Activated naive CD4-positive, alpha-beta T cell treated with anti-CD3 and anti-CD28 coated beads, Interleukin-2, amount 50 U/mL, for 24 hours (primary cell): ENCODE measurements around the gene AJAP1.
"Not testable (repeated sequence)": the region's sequence is repeated elsewhere in the genome, so short reads cannot be mapped to it uniquely, and the experiment has no call there.

Experiments used
- H3K27ac Mint-ChIP-seq: one replicate; pipeline ENCODE4 v1.8.0; 2021; ENCODE audit warnings: mild to moderate bottlenecking, mixed read lengths
- H3K27me3 Mint-ChIP-seq: one replicate; pipeline ENCODE4 v1.8.0; 2021; ENCODE audit warnings: mixed read lengths
- H3K36me3 Mint-ChIP-seq: one replicate; pipeline ENCODE4 v1.8.0; 2021; ENCODE audit warnings: mixed read lengths
- H3K4me1 Mint-ChIP-seq: one replicate; pipeline ENCODE4 v1.8.0; 2021; ENCODE audit warnings: mixed read lengths
- H3K4me3 Mint-ChIP-seq: one replicate; pipeline ENCODE4 v1.8.0; 2021; ENCODE audit warnings: mild to moderate bottlenecking, mixed read lengths
- H3K9me3 Mint-ChIP-seq: one replicate; pipeline ENCODE4 v1.8.0; 2021; ENCODE audit warnings: mixed read lengths

Gene AJAP1, protein sequence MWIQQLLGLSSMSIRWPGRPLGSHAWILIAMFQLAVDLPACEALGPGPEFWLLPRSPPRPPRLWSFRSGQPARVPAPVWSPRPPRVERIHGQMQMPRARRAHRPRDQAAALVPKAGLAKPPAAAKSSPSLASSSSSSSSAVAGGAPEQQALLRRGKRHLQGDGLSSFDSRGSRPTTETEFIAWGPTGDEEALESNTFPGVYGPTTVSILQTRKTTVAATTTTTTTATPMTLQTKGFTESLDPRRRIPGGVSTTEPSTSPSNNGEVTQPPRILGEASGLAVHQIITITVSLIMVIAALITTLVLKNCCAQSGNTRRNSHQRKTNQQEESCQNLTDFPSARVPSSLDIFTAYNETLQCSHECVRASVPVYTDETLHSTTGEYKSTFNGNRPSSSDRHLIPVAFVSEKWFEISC

DNA sequence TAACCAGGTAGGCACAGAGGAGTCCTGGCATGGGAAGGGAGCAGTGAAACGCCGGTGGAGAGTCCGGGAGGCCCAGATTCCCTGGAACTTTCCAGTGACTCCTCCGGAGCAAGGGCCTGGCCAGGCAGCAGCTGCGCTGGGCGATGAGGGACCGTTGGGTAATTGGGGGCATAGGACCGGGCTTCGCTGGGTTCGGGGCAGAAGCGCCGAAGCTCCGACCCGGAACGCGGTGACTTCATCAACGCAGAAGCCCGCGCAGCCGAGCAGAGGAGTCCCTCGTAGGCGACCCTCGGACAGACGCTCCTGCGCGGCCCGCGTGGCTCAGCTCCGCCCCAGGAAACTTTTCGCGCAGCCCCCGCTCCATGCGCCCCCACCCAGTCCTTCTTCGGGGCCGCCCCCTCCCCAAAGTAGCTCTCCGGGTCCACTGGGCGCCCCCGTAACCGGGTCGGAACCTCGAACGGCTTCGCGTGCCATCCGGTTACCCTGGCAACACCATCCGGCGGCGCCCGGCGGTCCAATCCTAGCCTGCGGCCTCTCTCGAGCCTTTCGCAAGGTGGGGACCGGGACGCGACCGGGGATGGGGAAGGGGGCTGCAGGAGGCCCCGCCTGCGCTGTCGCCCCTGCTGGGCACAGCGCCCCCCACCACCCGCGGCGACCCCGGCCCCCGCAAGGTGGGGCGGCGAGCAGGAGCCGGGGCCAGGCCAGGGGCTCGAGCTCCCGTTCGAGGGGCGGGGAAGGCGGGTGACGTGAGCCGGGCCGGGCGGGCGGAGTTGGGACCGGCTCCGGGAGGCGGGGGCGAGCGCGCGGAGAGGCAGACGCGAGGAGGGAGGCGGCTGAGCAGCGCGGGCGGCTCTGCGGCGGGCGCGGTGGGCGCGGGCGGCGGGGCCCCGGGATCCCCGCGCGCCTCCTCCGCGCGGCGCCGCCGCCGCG, at the start of gene AJAP1:
Gene AJAP1, plus strand, starts transcription at position 814 of the 930 bp plus-strand sequence. CDS start 817 bp downstream, outside the sequence.
- H3K9me3 Mint-ChIP-seq = no peaks in the 10 kb centered on the region
- H3K27ac Mint-ChIP-seq = no peak within 1 kb of the TSS

DNA sequence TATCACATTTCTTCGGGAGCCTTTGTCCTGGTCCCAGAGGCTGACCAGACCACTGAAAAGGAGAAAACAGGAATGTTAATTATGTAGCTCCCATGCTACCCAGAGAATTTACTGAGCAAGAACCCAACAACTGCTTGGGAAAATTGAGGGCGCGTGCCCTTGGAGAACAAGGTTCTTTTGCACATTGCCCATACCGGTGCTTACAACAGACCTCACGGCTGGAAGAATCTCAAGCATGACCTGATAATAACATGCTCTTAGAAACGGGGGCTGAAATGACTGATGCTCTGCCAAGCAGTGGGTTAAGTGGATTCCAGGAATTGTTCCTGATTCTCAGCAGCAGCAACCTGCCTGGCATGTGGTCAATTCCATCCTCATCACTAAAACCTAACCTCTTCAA, 49.3 kb upstream of the AJAP1 start:
- Mint-ChIP-seq H3K4me3 (no peak overlapping the region), H3K36me3 (no peaks in the 10 kb centered on the region), H3K27me3 (peaks cover 13% of the 10 kb centered on the region), H3K27ac (no peak overlapping the region), H3K9me3 (no peaks in the 10 kb centered on the region), H3K4me1 (no peaks in the 10 kb centered on the region)

More for the DNA sequence above, at the start of gene AJAP1:
- H3K4me3 Mint-ChIP-seq = no peak within 1 kb of the TSS
- H3K27me3 Mint-ChIP-seq = peaks cover 21% of the 10 kb centered on the region
- no peaks in the 10 kb centered on the region for H3K36me3 Mint-ChIP-seq
- H3K4me1 Mint-ChIP-seq = peaks cover 7% of the 10 kb centered on the region

DNA sequence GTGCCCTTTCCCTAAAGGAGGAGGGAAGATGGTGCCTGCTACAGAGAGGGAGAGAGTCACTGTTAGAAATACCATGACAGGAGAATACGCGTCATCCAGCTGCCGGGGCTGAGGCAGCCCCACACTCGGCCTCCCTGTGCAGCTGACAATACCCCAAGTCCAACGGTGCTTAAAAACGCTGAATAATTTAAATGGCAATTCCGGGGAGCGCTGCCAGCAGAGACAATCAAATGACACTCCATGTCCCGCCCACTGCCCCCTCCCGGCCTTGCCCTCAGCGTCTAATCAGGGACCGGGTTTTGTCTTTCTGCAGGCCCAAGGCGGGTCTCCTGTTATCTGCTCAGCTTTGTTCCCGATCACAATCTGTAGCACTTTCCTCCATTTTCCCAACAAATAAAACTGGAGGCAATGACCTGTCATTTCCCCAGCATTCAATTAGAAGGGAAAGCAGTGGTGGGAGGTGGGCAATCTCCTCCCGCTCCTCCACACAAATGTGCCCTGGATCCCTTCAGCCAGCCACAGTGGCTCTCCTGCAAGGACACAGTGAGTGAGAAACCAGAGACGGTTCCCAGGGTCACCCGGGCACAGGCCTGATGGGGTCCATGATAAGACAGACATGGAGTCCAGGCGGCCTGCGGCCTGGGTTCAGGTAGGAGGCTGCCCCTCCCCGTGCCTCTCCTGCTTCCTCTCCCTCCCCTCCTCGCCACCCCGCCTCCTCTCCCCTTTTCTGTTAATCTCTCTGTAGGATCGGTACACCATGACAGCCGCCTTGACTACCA, 42.7 kb upstream of the AJAP1 start:
- no peaks in the 10 kb centered on the region for H3K4me1 Mint-ChIP-seq
- no peaks in the 10 kb centered on the region for H3K9me3 Mint-ChIP-seq
- no peaks in the 10 kb centered on the region for H3K36me3 Mint-ChIP-seq
- H3K27ac Mint-ChIP-seq = no peak overlapping the region
- H3K4me3 Mint-ChIP-seq = no peak overlapping the region
- peaks cover 9% of the 10 kb centered on the region for H3K27me3 Mint-ChIP-seq

DNA sequence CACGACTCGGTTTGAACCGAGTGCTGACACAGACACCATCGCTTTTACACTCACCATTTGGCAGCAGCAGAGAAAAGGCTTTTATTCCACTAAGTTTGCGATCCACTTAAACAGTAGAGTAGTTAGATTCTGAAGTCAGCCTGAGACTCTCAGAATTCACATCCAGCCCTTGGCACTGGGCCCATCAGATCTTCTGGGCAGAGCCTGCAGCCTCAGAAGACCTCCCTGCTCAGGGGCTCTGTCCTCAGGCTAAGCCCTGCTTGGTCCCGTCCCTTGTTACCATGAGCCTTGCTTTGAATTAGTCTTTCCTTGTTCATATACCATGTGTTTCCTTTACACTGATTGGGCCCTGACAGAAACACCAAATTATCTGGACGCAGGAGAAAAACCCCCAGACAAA, 41.4 kb upstream of the AJAP1 start:
- Mint-ChIP-seq H3K9me3 (no peaks in the 10 kb centered on the region), H3K36me3 (no peaks in the 10 kb centered on the region), H3K4me1 (no peaks in the 10 kb centered on the region), H3K27me3 (peaks cover 6% of the 10 kb centered on the region), H3K27ac (no peak overlapping the region), H3K4me3 (no peak overlapping the region)

DNA sequence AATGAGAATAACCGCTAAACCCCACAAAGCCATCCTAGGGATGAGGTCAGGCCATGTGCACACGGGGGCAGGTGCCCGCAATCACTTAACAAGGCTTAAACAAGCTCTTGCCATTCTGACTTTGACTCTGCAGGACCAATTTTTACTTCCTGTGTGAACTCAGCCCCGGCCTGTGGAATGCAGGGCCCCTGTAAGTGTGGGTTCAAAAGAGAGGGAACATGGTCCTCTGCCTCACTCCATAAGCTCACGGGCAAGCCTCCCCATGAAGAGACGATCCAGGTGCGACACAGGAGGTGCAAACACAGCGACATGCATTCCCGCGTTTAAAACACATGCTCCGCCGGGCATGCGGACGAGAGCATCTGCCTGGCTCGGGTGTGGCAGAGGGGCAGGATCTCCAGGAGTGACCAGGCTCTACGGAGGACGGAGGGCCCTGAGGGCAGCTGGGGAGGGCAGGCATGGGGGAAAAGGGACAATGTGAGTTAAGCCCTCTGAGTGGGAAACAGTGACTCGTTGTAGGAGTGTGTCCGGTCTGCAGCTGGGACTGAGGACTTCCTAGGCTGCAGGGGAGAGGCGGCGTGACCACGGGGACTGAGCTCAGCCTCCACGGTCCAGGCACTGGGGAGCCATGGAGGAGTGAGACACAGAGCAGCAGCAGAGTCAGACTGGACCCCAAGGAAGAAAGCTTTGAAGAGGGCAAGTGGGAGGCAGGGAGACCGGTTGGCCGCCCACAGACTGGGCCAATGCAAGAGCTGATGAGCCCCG, 40.6 kb upstream of the AJAP1 start:
- Mint-ChIP-seq H3K27me3 (peaks cover 2% of the 10 kb centered on the region), H3K9me3 (no peaks in the 10 kb centered on the region), H3K36me3 (no peaks in the 10 kb centered on the region)

DNA sequence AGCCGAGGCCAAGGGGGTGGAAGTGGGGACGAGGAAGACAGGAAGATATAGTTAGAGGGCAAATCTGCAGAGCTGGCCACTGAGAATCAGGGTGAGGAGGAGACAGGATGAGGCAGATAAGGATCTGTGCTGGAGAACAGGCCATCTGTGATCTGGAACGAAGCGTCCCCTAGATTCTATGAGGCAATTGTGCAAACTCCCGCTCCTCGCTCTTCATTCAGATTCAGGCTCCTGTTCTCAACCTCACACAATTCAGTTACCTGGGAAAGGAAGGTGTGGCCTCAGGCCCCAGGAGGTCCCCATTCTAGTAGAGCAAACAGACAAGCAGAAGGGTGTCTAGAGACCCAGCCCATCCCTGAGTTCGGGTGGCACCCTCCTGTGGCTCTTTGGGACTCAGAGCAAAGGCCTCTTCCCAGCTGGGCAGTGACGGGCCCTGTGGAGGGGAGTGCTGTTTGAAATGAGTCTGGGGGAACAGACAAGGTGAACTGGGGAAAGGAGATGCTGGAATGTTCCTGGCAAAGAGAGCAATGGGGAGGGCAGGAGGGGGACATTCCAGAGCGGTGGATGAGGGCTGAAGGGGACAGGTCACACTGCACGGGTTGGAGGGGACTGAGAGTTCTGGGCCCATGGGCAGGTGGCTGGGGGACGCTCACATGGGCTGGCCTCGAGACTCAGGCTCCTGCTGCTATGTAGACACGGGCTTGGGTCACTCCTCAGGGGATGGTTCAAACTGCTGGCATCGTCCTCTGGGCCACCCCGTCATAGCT, 39.9 kb upstream of the AJAP1 start:
- no peak overlapping the region for H3K27ac Mint-ChIP-seq
- no peaks in the 10 kb centered on the region for H3K36me3 Mint-ChIP-seq
- no peaks in the 10 kb centered on the region for H3K9me3 Mint-ChIP-seq
- no peaks in the 10 kb centered on the region for H3K4me1 Mint-ChIP-seq
- H3K27me3 Mint-ChIP-seq = peaks cover 2% of the 10 kb centered on the region
- no peak overlapping the region for H3K4me3 Mint-ChIP-seq

More for the DNA sequence above, 40.6 kb upstream of the AJAP1 start:
- no peaks in the 10 kb centered on the region for H3K4me1 Mint-ChIP-seq
- H3K4me3 Mint-ChIP-seq = no peak overlapping the region
- H3K27ac Mint-ChIP-seq = no peak overlapping the region

DNA sequence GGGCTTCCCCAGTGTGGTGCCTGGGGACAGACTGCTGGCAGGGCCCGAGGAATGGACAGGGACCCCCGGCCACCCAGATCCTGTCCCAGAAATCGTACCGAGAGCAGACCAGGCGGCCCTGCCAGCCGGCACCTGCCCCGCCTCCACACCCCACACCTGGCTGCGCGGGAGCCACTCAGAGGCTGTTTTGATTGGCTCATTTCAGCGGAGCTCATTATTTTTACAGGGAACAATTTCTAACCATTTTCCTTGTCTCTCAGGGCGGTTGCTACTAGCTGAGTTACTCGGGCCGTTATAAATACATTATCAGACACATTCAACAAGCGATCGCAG, 39.3 kb upstream of the AJAP1 start:
- peaks cover 2% of the 10 kb centered on the region for H3K27me3 Mint-ChIP-seq
- H3K27ac Mint-ChIP-seq = no peak overlapping the region
- H3K4me1 Mint-ChIP-seq = no peaks in the 10 kb centered on the region
- H3K36me3 Mint-ChIP-seq = no peaks in the 10 kb centered on the region
- no peaks in the 10 kb centered on the region for H3K9me3 Mint-ChIP-seq
- H3K4me3 Mint-ChIP-seq = no peak overlapping the region

DNA sequence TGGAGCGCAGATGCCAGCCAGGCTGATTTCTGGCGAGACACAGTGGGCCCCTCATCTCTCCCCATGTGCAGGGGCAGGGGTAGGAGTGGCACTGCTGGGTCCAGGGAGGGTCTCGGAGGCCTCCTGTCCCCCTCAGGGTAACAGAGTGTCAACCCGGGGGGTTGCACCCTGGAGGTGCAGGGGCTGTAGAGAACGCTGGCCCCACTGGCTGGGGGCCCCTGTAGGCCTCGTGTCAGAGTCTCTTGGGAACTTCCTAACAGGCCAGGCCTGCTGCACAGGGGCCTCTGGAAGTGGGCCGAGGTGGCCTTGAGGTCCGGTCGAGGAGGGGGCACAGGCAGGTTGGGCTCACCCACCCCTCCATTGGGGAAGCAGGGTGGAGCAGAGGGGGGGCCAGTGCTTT, 38.9 kb upstream of the AJAP1 start:
- no peaks in the 10 kb centered on the region for H3K9me3 Mint-ChIP-seq
- H3K4me1 Mint-ChIP-seq = no peaks in the 10 kb centered on the region
- H3K27me3 Mint-ChIP-seq = peaks cover 2% of the 10 kb centered on the region
- no peaks in the 10 kb centered on the region for H3K36me3 Mint-ChIP-seq
- no peak overlapping the region for H3K27ac Mint-ChIP-seq
- H3K4me3 Mint-ChIP-seq = no peak overlapping the region

DNA sequence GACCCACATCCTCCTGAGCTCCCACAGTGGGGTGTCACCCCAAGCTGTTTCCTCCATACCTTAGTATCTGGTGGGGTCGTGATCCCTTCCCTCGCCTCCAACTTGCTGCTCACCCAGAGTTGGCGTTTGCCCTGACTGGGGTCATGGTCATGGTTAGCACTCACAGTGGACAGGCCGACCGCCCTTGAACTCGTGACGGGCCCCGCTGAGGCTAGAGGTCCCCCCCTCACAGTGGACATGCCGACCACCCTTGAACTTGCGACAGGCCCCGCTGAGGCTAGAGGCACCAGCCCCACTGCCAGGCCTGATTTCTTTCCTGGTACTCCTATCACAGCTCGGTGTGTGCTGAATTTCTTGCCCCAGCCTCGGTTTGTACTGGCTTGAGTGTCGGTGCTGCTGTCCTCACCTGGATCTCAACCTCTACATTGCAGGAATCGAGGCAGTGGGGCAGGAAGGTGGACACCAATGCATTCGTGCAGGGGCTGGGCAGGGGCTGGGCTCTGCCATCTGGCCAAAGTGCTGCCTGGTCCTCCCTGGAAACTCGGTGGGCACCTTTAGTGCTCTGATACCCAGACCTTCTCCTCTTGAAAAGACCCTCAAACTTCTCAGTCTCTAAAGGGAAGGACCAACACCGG, 37.5 kb upstream of the AJAP1 start:
- Mint-ChIP-seq H3K4me1 (no peaks in the 10 kb centered on the region), H3K27me3 (no peaks in the 10 kb centered on the region), H3K9me3 (no peaks in the 10 kb centered on the region), H3K4me3 (no peak overlapping the region), H3K36me3 (no peaks in the 10 kb centered on the region), H3K27ac (no peak overlapping the region)

DNA sequence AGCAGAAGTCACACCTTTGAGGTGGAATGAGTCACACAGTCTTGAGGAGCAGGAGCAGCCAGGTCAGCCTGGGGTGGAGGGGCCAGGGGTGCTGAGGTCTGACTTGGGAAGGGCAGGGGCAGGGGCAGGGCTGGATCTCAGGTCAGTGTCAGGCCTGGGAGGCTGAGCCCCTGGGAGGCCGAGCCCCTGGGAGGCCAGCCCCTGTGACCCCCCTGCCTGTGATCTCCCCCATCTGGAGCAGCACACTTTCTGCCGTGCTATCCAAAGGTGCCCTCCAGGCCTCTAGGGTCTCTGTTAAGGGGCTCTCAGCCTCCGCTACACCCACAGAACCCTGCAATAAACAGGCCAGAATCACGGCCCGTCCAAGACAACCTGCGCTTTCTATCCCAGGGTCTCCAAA, 36.9 kb upstream of the AJAP1 start:
- H3K36me3 Mint-ChIP-seq = no peaks in the 10 kb centered on the region
- no peak overlapping the region for H3K27ac Mint-ChIP-seq
- H3K4me3 Mint-ChIP-seq = no peak overlapping the region
- H3K4me1 Mint-ChIP-seq = no peaks in the 10 kb centered on the region
- no peaks in the 10 kb centered on the region for H3K9me3 Mint-ChIP-seq
- H3K27me3 Mint-ChIP-seq = no peaks in the 10 kb centered on the region

DNA sequence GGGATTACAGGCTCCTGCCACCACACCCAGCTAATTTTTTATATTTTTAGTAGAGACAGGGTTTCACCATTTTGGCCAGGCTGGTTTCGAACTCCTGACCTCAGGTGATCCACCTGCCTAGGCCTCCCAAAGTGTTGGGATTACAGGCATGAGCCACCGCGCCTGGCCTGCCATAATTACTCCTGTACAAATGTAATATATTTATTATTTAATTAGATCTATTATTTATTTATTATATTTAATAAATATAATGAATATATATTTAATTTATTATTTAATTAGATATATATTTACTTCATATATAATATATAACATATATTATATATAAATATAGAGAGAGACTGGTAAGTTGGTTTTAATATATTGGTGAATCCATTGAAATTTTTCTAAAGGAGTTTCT, 35.6 kb upstream of the AJAP1 start:
- not testable (repeated sequence) for H3K4me3 Mint-ChIP-seq, H3K9me3 Mint-ChIP-seq, H3K27ac Mint-ChIP-seq, H3K36me3 Mint-ChIP-seq, H3K27me3 Mint-ChIP-seq, H3K4me1 Mint-ChIP-seq

DNA sequence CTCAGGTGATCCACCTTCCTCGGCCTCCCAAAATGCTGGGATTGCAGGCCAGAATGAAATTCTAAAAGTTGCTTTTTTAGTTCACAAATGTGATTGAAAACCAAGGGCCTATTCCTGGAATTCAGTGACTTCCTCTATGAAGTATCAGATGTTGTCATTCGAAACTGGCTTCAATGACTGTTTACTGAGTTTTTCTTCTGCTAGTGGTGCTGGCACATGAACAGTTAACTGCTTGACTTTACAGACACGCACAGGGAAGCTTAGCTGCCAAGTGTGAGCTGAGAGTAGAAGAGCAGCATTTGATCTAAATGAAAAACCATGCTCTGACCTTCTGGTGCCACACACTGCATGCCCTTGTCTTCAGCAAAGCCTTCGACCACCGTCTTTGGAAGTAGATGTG, 32.8 kb upstream of the AJAP1 start:
- no peaks in the 10 kb centered on the region for H3K9me3 Mint-ChIP-seq
- no peaks in the 10 kb centered on the region for H3K27me3 Mint-ChIP-seq
- H3K4me1 Mint-ChIP-seq = no peaks in the 10 kb centered on the region
- no peak overlapping the region for H3K27ac Mint-ChIP-seq
- H3K4me3 Mint-ChIP-seq = no peak overlapping the region
- H3K36me3 Mint-ChIP-seq = no peaks in the 10 kb centered on the region

DNA sequence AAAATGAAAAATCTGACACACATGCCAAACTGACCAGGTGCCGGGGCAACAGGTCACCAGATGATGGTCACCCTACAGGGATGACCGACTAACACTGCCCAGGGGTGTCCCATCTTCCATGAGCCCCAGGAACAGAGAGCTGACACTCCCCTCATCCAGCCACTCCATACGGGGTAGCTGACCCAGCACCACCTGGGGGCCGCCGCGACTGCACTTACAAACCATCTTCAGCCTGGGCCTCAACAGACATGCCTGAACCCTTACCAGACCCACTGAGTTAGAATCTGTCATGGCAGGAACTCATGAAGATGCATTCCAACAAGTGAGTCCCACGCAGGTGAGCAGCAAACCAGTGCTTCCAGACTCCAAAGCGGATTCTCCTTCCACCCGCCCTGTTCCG, 31.6 kb upstream of the AJAP1 start:
- H3K4me1 Mint-ChIP-seq = no peaks in the 10 kb centered on the region
- no peaks in the 10 kb centered on the region for H3K9me3 Mint-ChIP-seq
- no peaks in the 10 kb centered on the region for H3K27me3 Mint-ChIP-seq
- no peak overlapping the region for H3K4me3 Mint-ChIP-seq
- H3K36me3 Mint-ChIP-seq = no peaks in the 10 kb centered on the region
- no peak overlapping the region for H3K27ac Mint-ChIP-seq

DNA sequence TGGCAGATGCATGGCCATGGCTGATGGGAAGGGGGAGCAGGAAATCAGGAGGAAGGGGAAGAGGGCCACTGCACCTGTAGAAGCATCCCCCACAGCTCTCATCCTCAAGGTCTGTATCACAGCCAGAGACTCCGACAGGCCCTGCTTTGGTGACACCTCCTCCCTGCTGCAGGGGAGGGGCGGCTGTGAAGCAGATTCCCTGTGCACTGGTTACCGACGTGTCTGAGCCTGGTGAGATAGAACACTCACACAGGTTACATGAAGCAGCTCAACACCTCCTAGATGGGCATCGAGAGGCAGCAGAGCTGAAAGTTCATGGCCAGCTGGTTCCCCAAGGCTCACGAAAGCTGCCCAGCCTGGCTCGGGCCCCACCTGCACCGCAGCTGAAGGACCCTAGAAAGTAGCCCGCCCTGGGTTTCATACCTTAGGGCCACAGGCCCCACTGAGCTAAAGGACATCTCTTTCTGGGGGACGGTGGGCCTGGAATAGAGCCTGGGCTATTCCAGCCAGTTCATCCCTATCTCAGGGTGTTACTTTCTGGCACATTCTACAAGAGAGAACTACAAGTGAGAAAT, 30.2 kb upstream of the AJAP1 start:
- H3K27me3 Mint-ChIP-seq = no peaks in the 10 kb centered on the region
- H3K27ac Mint-ChIP-seq = no peak overlapping the region
- no peaks in the 10 kb centered on the region for H3K4me1 Mint-ChIP-seq

More for the DNA sequence above, 30.2 kb upstream of the AJAP1 start:
- H3K4me3 Mint-ChIP-seq = no peak overlapping the region
- no peaks in the 10 kb centered on the region for H3K36me3 Mint-ChIP-seq
- no peaks in the 10 kb centered on the region for H3K9me3 Mint-ChIP-seq
